HG02970 (cell line): ENCODE data around the gene SPRR2E.
"Not testable (repeated sequence)": the region's sequence is repeated elsewhere in the genome, so short reads cannot be mapped to it uniquely, and the experiment has no call there.

Source experiments
- ATAC-seq: cut with Tn5 transposase; IDR thresholded peaks from one replicate; pipeline ENCODE4 v1.9.1; 2021; ENCODE audit warnings: mild to moderate bottlenecking, moderate library complexity, moderate number of reproducible peaks; ENCODE audit not compliant: unreplicated experiment, low FRiP score

SPRR2E gene

GRCh38 chr1:153071511-153071910 lies 22.8 kb downstream of the SPRR2E start, which contains the start of gene SPRR2B:
TSS of gene SPRR2B (minus strand) at chr1:153071611. CDS start at chr1:153070839, 772 bp downstream.
- ATAC-seq: no peak

DNA sequence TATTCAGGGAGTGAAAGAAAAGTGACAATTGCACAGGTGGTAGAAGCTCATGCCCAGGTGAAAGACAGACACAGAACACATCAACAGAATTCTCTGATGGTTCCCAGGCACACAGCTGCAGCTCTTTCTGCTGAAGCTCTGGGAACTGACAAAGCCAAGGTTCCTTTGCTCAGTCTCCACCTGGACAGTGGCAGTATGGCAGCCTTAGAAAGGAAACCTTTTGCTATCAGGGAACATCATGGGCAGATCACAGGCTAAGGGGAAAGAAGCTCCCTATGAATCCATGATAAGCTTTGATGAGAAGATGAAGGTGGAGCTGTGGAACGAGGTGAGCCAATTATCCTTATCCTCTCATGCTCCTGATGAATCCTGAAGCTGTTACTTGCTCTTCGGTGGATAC lies 24.1 kb downstream of the SPRR2E start:
- ATAC-seq: no peak

- no peak for ATAC-seq
Measured at GRCh38 chr1:153058826-153059784, 35.2 kb downstream of the SPRR2E start.

GRCh38 chr1:153058154-153058553 lies 36.2 kb downstream of the SPRR2E start:
- no peak for ATAC-seq

DNA sequence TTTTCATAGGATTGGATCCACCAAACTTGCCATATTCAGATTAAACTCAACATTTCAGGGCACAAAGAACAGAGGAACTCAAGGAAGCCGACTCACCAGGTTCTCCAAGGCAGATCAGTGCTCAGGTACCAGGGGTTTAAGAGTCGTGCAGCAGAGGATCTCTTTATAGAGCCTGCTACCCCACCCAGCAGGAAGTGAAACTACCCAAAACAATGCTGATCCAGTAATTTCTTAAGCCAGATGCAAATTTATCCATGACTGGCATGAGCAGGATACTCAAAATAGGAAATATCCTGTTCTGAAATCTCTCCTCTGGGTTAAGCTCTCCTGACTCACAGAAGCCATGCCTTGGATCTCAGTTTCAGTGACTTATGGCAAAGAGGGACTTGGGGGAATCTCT lies 37.0 kb downstream of the SPRR2E start, which contains the start of gene SPRR2A:
Gene SPRR2A (minus strand): TSS at position 138 of the 400 bp plus-strand sequence. CDS start 777 bp downstream, outside the sequence.
- ATAC-seq: no peak

- not testable (repeated sequence) for ATAC-seq
Measured at GRCh38 chr1:153056111-153056510, 38.2 kb downstream of the SPRR2E start.

- no peak for ATAC-seq
Measured at GRCh38 chr1:153049211-153049610, 45.1 kb downstream of the SPRR2E start.
